Mucosa of rectum (tissue), 2 donors: ENCODE data around the gene HNRNPM.
A peak's percentile ranks its signal among the peaks of the same experiment; 100 is the strongest.
"Not testable (repeated sequence)": the region's sequence is repeated elsewhere in the genome, so short reads cannot be mapped to it uniquely, and the experiment has no call there.

Experiments used
- H3K27ac ChIP-seq, 2 donors: one replicate each; pipeline ENCODE4 v1.7.0; 2013; ENCODE audit warnings: inconsistent platforms in 2 of 2, low read depth in 2 of 2, low read length in 2 of 2
- H3K27me3 ChIP-seq, 2 donors: one replicate each; pipeline ENCODE4 v1.7.0; 2013; ENCODE audit warnings: low read length in 2 of 2; ENCODE audit not compliant: control insufficient read depth in 2 of 2, insufficient read depth in 2 of 2
- H3K36me3 ChIP-seq, 2 donors: one replicate each; pipeline ENCODE4 v1.7.0; 2013; ENCODE audit warnings: low read length in 2 of 2; ENCODE audit not compliant: control insufficient read depth in 2 of 2, insufficient read depth in 2 of 2
- H3K4me1 ChIP-seq, 2 donors: one replicate each; pipeline ENCODE4 v1.7.0; 2013; ENCODE audit warnings: low read length in 2 of 2, mild to moderate bottlenecking in 1 of 2; ENCODE audit not compliant: control insufficient read depth in 2 of 2, insufficient read depth in 2 of 2
- H3K4me3 ChIP-seq, 2 donors: one replicate each; pipeline ENCODE4 v1.7.0; 2013; ENCODE audit warnings: low read length in 2 of 2
- H3K9ac ChIP-seq, 2 donors: one replicate each; pipeline ENCODE4 v1.7.0; 2013; ENCODE audit warnings: low read length in 2 of 2, low read depth in 1 of 2, mild to moderate bottlenecking in 1 of 2
- H3K9me3 ChIP-seq, 2 donors: one replicate each; pipeline ENCODE4 v1.7.0; 2013; ENCODE audit warnings: low read length in 2 of 2; ENCODE audit not compliant: control insufficient read depth in 2 of 2
- donor health status: healthy.
- donor health status: Normal muscosa, but diverticular disease.

Gene HNRNPM

GRCh38 chr19:8403098-8403819 is 41.5 kb upstream of the HNRNPM start:
- H3K4me3 ChIP-seq = no peak overlapping the region
- H3K27ac ChIP-seq = no peak overlapping the region
- no peaks in the 10 kb centered on the region for H3K9me3 ChIP-seq
- no peak overlapping the region for H3K9ac ChIP-seq
- H3K36me3 ChIP-seq = peaks cover 31 to 40% of the 10 kb centered on the region in 2 donors
- H3K4me1 ChIP-seq = no peaks in the 10 kb centered on the region
- H3K27me3 ChIP-seq = no peaks in the 10 kb centered on the region

- Histone ChIP-seq H3K27ac (no peak overlapping the region), H3K4me3 (no peak overlapping the region), H3K4me1 (no peaks in the 10 kb centered on the region), H3K36me3 (peaks cover 31 to 38% of the 10 kb centered on the region in 2 donors), H3K9ac (no peak overlapping the region), H3K9me3 (no peaks in the 10 kb centered on the region), H3K27me3 (no peaks in the 10 kb centered on the region)
These were observed 41.0 kb upstream of the HNRNPM start for GRCh38 chr19:8403820-8404109.

DNA sequence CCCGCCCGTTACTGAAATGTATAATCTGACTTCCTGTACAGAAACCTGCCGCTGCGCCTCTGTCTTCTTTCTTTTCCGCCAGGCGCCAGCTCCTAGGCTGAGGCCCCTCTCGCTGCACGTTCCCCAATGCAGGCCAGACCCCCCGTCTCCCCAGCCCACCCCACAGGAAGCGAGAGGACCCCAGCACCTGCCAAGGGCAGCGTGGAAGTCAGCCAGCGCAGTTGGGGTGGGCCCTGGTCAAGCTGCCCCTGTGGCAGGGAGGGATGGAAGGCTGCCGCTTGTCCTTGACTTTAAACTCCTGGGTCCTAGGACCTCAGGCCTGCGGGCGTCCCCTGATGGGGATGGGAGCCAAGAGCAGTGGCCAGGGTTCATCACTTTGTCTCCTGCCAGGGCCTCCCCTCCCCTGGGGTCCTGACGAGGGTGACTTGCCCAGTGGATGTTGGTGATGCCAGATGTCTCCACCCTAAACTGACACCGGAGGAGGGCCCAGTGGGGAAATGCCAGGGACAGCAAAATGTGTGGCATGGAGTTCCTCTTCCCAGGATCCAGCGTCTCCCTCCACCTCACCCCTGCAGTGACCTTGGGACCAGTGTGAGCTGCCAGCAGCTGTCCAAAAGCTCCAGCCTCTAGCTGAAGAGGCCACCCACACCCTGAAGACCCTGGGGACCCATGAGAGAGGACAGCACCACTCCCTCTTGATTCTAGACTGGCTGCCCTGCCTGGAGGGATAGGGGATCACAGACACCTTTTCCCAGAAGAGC is 40.2 kb upstream of the HNRNPM start:
- H3K36me3 ChIP-seq = peaks cover 27 to 34% of the 10 kb centered on the region in 2 donors
- H3K4me3 ChIP-seq = no peak overlapping the region
- H3K27ac ChIP-seq = no peak overlapping the region
- H3K9me3 ChIP-seq = no peaks in the 10 kb centered on the region
- H3K4me1 ChIP-seq = no peaks in the 10 kb centered on the region
- no peaks in the 10 kb centered on the region for H3K27me3 ChIP-seq
- no peak overlapping the region for H3K9ac ChIP-seq

DNA sequence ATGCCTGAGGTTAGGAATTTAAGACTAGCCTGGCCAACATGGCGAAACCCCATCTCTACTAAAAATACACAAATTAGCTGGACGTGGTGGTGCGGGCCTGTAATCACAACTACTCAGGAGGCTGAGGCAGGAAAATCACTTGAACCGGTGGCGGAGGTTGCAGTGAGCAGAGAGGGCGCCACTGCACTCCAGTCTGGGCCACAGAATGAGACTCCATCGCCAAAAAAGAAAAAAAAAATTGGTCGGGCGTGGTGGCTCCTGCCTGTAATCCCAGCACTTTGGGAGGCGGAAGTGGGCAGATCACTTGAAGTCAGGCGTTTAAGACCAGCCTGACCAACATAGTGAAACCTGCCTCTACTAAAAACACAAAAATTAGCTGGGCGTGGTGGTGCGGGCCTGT is 34.1 kb upstream of the HNRNPM start:
- H3K4me3 ChIP-seq, H3K36me3 ChIP-seq, H3K9me3 ChIP-seq, H3K27me3 ChIP-seq, H3K27ac ChIP-seq, H3K9ac ChIP-seq, H3K4me1 ChIP-seq: not testable (repeated sequence)

GRCh38 chr19:8412783-8413628 is 31.8 kb upstream of the HNRNPM start, which contains the start of gene MARCHF2:
Gene MARCHF2, plus strand, starts transcription at chr19:8413305. Its CDS starts 8,536 bp downstream, at chr19:8421841.
- peak within 1 kb of the TSS; percentile 68 to 72 for H3K9ac ChIP-seq
- peaks cover 3 to 9% of the 10 kb centered on the region in 2 donors for H3K4me1 ChIP-seq
- H3K27me3 ChIP-seq = no peaks in the 10 kb centered on the region
- peak within 1 kb of the TSS; percentile 76 to 84 for H3K4me3 ChIP-seq
- no peaks in the 10 kb centered on the region for H3K9me3 ChIP-seq
- H3K27ac ChIP-seq = peak within 1 kb of the TSS; percentile 43 to 55
- H3K36me3 ChIP-seq = no peaks in the 10 kb centered on the region

DNA sequence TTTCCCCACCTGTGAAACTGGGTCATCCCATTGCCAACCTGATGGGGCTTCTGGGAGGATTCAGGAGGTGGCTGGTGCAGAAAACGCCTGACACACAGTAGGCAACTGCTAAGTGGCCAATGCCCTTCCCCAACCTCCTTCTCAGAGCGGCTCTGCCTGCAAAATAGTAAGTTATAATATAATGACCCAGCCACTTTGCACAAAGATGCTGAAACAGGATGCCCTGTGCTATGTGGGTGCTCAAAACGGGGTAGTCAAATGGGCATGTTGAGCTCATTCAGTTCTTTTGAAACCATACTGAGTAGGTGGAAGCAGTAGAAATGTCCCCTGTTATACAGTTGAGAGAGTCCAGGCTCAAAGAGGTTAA is 31.2 kb upstream of the HNRNPM start:
- peak overlapping the region; percentile 76 to 84 for H3K4me3 ChIP-seq
- peak overlapping the region; percentile 68 to 72 for H3K9ac ChIP-seq
- peak overlapping the region; percentile 43 to 55 for H3K27ac ChIP-seq
- peaks cover 3 to 9% of the 10 kb centered on the region in 2 donors for H3K4me1 ChIP-seq
- no peaks in the 10 kb centered on the region for H3K36me3 ChIP-seq
- H3K27me3 ChIP-seq = no peaks in the 10 kb centered on the region
- H3K9me3 ChIP-seq = no peaks in the 10 kb centered on the region

DNA sequence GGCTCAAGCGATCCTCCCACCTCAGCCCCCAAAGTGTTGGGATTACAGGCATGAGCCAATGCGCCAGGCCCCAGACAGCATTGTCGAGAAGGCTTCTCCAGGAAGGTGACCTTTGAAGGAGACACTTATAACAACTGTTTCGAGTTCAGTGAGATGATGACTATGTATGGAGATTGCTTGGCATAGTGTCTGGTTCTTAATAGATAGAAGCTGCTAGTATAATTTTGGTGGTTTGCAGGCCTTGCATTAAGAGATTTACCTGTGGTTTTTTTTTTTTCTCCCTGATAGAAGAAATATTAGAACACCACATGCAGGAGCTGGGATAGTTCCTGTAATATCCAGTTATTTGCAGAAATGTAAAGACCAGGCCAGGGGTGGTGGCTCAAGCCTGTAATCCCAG is 28.0 kb upstream of the HNRNPM start:
- Histone ChIP-seq H3K9me3 (no peaks in the 10 kb centered on the region), H3K27me3 (no peaks in the 10 kb centered on the region), H3K4me3 (no peak overlapping the region), H3K9ac (no peak overlapping the region), H3K27ac (no peak overlapping the region), H3K36me3 (peaks cover 0 to 1% of the 10 kb centered on the region in 2 donors), H3K4me1 (peaks cover 3 to 9% of the 10 kb centered on the region in 2 donors)

- Histone ChIP-seq H3K4me1 (no peaks in the 10 kb centered on the region), H3K9ac (no peak overlapping the region), H3K36me3 (peaks cover 4 to 7% of the 10 kb centered on the region in 2 donors), H3K27me3 (no peaks in the 10 kb centered on the region), H3K27ac (no peak overlapping the region), H3K4me3 (no peak overlapping the region), H3K9me3 (no peaks in the 10 kb centered on the region)
These were observed 23.0 kb upstream of the HNRNPM start for GRCh38 chr19:8421484-8422461.

- no peaks in the 10 kb centered on the region for H3K4me1 ChIP-seq
- no peaks in the 10 kb centered on the region for H3K27me3 ChIP-seq
- peak overlapping the region; percentile 59 to 78 for H3K27ac ChIP-seq
- H3K4me3 ChIP-seq = peak overlapping the region in 1 of 2 donors; percentile 13
- H3K9me3 ChIP-seq = no peaks in the 10 kb centered on the region
- peak overlapping the region in 1 of 2 donors; percentile 41 for H3K9ac ChIP-seq
- H3K36me3 ChIP-seq = peaks cover 4 to 7% of the 10 kb centered on the region in 2 donors
These were observed 21.0 kb upstream of the HNRNPM start for GRCh38 chr19:8423817-8424223.
